ENCODE results near the gene NAV3.

GRCh38 chr12:78249578-78249977 lies 418.9 kb downstream of the NAV3 start:
- TF ChIP-seq CTCF (conservative IDR thresholded peaks at IDR 0.05; ENCODE audit: low read depth, low read length) = no peak
- TF ChIP-seq EZH2 (IDR thresholded peaks at IDR 0.05; ENCODE audit: borderline replicate concordance, low read depth, low read length, poor library complexity, severe bottlenecking) = no peak

All from A673 (cell line).